GM03348 (cell line): ENCODE results near the gene PCNT.

ENCODE experiments used
- DNase-seq: peaks from one replicate; pipeline ENCODE4 v3.0.0; 2012; ENCODE audit warnings: low spot score

PCNT gene

DNA sequence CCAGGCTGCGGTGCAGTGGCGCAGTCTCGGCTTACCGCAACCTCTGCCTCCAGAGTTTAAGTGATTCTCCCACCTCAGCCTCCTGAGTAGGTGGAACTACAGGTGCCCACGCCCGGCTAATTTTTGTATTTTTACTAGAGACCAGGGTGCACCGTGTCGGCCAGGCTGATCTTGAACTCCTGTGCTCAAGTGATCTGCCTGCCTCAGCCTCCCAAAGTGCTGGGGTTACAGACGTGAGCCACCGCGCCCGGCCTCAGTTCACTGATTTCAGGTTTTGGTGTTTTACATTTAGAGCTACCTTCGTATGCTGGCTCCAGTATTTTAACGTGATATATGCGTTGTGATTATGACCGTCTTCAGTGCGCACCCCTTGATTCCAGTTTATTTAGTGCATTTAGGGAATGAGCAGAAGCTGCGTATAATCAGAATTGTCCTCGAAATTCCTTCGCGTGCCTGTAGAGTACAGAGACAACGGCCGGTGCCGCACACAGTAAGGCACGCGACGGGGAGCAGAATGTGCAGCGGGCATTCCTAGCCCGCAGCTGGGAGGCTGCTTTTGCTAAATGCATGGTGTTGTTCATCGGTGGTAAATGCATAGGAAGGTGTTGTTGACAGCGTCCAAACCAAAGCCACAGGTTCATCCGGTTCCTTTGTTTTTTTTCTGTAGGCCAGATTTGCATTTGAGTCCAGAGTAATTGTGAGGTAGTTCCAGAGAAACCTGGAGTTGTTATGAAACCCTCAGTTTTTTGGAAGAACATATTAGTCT lies 85.9 kb downstream of the PCNT start:
- no peak for DNase-seq

DNA sequence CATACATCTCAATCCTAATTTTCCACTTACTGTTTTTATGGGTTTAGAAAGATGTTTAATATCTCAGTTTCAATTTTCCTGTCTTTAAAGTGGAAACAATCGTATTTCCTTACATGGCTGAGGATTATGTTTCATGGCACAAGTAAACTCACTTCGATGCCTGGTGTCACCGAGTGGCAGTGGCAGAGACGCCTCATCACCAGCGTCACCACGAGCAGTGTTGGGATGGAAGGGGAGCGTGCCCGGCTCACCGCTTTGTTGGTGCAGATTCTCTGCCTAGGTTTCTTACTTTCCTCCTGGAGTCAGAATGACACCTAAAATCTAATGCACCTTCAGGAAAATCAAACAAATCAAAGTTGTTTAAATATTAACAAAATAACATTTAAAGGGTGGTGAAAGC lies 86.6 kb downstream of the PCNT start:
- DNase-seq = no peak

DNA sequence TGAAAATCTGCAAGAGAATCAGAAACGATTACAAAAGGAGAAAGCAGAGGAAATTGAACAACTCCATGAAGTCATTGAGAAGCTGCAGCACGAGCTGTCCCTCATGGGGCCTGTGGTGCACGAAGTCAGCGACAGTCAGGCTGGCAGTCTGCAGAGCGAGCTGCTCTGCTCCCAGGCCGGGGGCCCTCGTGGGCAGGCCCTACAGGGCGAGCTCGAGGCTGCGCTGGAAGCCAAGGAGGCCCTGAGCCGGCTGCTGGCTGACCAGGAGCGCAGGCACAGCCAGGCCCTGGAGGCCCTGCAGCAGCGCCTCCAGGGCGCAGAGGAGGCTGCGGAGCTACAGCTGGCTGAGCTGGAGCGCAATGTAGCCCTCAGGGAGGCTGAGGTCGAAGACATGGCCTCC lies 87.3 kb downstream of the PCNT start:
- no peak for DNase-seq

DNA sequence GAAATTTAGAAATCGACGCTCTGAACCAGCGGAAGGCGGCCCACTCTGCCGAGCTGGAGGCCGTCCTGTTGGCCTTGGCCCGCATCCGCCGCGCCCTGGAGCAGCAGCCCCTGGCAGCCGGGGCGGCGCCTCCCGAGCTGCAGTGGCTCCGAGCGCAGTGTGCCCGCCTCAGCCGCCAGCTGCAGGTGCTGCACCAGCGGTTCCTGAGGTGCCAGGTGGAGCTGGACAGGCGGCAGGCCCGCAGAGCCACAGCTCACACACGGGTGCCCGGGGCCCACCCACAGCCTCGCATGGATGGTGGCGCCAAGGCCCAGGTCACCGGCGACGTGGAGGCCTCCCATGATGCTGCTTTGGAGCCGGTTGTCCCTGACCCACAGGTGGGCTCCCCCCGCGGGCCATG lies 87.7 kb downstream of the PCNT start:
- DNase-seq = no peak

DNA sequence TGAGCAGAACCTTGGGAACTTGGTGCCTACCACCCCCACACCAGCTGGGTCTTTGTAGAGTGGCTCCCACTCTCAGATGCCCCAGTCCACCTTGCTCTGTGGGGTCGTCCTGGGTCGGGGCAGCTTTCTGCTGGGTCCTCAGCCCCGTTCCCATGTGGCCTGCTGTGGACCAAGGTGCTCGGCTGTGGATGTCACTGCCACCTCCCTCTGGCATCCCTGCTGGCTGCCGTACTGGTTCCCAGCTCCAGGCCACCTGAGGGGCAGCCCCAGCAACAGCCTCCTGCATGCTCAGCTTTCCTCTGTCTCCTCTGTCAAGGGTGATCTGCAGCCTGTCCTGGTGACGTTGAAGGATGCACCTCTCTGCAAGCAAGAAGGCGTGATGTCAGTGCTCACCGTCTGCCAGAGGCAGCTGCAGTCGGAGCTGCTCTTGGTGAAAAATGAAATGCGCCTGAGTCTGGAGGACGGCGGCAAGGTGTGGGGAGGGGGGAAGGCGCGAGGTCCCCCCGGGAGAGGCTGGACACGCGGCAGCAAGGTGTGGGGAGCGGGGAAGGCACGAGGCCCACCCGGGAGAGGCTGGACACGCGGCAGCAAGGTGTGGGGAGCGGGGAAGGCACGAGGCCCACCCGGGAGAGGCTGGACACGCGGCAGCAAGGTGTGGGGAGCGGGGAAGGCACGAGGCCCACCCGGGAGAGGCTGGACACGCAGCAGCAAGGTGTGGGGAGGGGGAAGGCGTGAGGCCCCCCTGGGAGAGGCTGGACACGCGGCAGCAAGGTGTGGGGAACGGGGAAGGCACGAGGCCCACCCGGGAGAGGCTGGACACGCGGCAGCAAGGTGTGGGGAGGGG lies 88.8 kb downstream of the PCNT start:
- DNase-seq = no peak

DNA sequence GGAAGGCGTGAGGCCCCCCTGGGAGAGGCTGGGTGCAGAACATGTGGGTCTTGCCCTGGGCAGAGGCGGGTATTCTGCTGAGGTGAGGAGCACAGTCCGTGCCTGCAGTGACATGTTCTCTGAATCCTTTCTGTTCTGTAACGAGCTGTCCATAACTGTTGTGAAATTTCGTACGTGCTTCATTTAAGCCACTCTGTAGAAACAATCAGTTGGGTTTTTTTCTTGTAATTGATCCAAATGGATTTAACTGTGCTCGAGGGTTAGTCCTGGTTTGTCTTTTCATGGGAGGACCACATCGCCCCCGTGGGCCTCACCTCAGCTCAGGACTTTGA lies 89.4 kb downstream of the PCNT start:
- no peak for DNase-seq

DNA sequence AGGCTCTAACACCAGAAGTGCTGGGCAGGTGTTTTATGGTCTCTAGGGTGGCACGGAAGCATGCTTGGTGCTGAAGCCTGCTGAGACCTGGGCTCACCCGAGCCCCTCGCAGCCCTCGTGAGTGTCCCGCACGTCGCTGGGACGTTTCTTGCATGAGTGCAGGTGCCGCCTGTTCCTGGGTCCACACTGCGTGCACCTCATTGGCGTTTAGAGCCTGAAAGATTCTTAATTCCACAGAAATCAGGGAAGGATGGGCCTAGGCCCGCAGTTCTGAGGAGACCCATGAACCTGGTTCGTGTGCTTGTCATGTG lies 91.0 kb downstream of the PCNT start:
- no peak for DNase-seq

DNA sequence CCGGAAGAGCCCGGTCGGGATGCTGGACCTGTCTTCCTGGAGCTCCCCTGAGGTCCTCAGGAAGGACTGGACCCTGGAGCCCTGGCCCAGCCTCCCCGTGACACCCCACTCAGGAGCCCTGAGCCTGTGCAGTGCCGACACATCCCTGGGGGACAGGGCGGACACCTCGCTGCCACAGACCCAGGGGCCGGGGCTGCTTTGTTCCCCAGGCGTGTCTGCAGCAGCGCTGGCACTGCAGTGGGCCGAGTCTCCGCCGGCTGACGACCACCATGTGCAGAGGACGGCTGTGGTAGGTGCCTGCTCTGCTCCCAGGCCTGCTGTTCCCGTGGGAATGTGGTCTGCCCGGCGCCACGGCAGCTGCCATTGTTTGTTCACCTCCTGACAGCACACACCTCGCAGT lies 92.6 kb downstream of the PCNT start:
- DNase-seq = no peak

DNA sequence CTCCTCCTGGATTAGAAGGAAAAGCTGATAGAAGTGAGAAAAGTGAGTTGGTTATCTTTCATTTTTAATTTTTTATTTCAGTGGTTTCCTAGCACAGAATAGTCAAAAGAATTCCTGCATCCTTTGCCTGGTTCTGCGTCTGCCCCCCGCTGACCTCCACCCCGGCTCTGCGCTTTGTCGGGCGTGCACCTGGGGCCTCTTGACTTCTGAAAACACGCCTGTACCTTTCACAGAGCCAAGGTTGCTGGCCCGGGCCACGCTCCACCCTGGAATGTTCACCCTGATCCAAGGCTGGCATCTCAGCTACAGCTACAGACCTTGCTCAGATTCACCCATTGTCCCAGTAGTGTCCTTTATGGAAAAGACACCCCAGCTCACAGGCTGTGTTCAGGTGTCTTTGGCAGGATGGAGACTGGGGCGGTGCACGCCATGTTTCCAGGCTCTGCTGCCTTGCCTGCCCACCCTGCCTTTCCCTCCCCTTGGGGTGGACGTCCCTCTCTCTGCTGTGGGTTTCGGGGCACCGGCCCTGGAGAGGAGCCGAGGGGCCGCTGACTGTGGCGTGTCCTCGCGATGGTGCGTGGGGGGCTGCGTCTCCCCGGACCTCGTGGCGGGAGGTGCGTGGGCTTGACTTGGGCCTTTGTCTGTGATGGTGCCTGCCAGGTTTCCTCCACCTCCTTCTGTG lies 94.5 kb downstream of the PCNT start:
- DNase-seq = no peak

DNA sequence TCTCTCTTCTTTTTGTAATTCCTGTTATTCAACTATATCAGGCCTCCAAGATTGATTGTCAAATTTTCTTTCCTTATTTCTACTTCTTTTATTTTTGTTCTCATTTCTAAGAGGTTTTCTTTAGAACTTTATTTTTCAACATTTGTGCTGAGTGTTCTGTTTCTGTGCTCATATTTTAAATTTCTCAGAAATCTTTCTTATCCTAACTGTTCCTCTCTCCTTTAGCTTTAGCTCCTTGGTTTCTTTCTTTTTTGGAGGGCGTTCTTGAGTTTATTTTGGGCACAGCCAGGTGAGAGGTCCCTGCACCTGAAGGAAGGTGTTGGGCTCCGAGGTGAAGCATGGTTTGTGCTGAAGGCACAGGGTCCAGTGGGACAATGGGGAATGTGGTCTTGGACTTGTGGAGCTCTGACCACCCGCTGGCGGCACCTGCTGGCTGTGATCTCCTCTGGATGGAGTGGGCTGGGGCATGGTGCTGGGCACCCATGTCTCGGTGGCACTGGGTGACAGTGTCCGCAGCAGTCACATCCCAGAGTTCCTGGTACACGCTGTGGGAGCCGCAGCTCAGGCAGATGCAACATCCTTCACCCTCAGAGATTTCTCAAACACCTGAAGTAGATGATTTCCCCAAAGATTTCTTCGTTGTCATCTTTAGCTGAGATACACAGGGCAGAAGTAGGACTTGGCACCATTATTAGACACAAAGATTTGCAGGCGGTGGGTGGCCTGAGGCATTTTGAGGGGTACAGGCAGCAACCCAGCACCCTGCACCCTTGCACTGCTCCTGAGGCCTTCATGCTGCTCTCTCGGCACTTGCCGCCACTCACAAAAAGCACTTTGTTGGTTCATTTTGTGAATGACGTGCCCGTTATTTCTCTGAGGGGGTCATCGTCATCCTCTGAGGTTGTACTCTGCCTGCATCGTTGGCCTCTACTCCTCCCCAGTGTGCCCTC lies 96.6 kb downstream of the PCNT start:
- DNase-seq = no peak

DNA sequence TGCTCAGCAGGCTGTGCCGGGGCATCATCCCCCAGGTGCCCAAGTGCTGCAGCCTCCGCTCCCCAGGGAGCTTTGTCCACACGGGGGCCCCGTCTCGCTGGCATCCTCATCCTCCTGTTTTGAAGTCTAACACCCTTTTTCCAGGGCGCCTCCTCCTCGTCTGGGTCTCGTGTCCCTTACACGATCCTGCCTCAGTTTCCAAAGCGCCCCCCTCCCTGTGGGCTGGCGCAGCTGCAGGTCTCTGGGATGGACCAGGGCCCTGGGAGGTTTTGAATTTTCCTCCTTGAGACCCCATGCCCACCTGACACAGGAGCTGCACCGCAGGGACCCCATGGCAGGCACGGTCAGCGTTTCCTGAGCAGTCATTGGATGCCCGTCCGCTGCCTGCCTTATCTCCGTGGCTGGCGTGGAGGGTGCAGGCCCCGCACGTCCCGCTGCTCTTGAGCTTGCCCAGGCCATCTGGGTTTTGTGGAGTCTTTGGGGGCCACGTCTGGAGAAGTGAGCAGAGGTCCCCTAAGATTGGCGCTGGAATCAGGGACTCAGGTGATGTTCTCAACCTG lies 97.3 kb downstream of the PCNT start:
- DNase-seq = no peak

DNA sequence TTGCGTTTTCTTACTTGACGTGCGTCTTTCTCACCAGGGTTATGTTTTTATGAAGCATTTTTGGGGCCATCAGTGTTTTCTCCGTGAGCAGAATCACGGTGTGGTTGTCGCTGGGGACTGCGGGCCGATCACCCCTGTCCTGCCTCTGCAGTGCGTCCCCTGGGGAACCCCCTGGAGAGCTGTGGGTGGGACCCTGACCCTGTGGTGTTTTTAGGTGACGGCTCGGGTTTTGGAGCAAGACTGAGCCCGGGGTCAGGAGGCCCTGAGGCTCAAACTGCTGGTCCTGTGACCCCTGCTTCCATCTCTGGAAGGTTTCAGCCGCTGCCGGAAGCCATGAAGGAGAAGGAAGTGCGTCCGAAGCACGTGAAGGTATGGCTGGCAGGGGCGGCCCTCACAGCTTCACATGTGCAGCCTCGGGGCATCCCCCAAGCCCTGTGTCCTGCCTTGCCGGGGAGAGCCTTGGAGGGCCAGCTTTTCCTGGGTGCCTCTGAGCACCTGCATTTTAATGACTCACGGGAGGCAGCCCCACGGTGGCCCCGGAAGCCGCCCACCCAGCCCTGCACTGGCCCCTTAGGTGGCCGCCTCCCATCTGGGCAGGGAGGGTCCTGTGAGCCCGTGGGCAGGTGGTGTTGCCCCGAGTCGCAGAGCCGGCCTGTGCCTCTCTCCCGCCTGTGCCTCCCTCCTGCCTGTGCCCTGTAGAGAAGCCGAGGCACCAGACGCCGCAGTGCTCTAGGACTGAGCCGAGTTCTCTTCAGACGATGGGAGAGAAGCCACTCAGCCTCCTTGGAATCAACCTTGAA lies 98.0 kb downstream of the PCNT start:
- no peak for DNase-seq

DNA sequence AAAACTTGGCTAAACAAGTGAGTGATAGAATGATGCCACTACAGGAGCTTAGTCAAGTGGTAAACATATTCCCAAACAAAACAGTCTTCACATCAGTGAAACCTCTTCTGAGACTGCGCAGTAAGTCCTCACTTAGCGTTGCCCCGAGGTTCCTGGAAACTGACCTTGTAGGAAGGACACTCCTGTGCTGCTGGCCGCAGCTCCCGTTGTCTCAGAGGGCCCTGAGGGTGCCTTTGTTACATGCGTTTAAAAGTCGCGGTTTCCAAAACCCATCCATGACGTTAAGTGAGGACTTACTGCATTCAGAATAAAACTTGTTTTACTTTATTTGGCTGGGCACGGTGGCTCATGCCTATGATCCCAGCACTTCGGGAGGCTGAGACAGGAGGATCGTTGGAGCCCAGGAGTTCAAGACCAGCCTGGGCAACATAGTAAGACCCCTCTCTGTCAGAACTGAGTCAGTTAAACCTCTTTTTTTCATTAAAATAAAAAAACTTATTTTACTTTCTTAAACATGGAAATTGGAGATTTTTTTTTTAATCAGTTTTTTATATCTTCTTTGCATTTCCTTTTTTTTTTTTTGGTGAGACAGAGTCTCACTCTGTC lies 98.8 kb downstream of the PCNT start:
- DNase-seq = no peak

DNA sequence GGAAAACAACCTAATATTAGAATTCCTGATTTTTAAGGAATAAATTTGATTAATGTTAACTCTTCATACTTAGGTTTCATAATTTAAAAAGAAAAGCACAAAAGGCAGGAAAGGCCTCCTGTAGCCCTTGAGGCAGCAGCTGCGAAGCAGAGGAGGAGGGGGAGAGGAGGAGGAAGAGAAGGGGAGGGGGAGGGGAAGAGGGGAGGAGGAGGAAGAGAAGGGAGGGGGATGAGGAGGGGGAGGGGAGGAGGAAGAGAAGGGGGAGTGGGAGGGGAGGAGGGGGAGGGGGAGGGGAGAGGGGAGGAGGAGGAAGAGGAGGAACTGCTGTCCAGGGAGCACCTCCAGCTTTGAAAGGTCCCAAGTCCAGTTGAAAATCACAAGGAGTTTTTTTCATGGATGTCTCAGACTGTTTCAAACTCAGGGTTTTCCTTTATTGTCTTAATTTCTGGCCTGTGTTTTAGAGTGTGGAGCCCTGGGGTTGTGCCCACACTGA lies 99.6 kb downstream of the PCNT start:
- DNase-seq = no peak

DNA sequence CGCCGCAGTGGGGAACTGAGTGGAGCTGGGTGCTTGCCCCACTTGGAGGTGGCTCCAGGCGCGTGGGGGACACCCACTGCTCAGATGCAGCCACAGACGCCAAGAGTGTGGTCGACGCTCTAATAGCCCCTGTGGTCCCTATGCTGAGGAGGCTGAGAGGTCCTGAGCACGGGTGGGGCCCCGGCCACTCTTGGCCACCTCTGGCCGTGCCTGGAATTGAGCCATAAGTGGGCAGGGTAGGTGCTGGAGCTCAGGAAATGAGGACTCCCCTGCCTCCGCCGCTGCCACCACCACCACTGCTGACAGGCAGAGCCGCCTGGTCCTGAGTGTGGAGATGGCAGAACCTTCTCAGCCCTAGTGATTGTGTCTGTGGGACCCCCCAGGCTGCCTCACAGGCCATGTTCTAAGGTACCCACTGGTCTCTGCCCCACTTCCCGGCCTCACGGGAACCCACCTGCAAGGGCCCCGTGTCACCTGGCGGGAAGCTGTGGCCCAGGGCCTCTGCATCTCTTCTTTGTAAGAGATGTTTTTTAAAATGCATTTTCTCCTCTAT lies 100.2 kb downstream of the PCNT start:
- DNase-seq = no peak

DNA sequence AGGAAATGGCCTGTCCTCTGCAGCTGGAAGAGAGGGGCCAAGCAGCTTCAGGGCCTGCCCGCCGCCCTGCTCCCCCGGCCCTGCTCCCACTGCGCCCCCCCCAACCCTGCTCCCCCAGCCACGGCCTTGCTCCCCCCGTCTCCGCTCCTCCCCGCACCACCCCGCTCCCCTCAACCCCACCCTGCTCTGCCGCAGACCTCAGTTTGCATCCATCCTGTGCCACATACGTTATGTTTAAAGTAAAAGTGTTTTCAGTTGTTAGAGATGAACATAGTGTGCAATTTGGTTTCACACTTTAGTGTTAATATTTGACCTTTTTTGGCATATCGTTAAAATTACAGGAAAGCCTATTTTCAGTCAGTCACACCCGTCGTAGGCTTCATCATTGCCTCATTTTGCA lies 100.7 kb downstream of the PCNT start:
- DNase-seq = no peak

DNA sequence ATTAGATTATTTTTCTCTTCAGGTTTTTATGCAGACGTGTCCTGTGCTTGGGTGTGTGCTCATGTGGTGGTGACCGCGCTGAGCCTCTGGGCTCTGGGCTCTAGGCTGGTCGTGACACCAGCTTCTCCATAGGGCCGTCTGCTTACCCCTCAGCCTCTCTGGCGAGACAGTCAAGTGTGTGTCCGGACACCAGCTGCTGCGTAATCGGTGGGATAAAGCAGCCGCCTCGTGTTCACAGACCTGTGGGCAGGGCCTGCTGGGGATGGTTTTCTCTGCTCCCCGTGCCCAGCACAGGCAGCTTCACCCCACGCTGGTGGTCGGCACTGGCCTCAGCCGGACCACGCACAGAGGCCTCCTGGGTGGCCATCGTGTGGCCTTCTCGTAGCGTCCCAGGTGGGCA lies 101.1 kb downstream of the PCNT start:
- DNase-seq = no peak

DNA sequence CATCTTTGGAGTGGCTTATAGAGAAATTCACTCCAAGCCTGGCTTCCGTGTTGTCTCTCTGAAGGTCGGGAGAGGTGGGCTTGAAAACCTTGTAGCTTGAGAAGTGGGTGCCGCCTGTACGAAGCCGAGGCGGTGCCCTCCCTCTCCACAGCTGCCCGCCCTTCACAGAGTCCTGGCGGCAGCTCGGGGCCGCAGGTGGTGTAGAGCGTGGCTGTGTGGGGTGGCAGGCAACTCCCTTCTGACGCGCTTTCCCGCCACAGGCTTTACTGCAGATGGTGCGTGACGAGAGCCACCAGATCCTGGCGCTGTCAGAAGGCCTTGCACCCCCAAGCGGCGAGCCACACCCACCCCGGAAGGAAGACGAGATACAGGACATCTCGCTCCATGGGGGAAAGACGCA lies 101.6 kb downstream of the PCNT start:
- no peak for DNase-seq

DNA sequence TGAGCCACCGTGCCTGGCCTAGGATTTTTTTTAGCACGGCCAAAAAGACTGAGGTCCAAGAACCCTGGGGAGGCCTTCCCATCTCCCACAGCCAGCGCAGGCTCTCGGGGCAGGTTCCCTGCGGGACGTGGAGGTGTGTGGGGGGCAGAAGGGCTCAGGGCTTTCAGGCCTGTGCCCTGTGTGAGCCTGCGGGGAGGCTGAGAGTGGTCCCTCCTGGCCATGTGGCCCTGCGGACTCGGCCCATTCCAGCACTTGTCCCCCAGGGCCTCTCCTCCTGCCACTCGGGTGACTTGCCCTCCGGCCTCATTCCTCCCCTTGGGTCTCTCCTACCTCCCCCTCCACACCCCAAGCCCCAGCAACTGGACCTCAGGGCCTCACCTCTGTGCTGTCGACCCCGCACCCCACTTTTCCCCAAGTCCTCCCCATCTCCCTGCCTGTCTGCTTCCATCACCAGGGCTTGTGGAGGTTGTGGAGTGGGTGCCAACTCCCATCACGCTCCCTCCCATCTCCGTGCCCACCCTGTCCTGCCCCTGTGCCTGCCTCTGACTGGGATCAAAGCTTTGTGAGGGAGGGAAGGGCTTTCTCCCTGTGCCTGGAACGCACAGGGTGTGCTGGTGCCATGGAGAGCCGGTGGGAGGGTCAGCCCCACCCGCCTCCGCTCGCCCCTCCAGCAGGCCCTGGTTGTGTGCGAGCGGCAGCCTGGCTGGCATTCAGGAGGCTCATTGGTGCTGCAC lies 102.5 kb downstream of the PCNT start:
- DNase-seq = no peak
